Prostate gland (tissue), 2 donors: ENCODE data around the gene RASGRF2.

Experiments used
- POLR2A ChIP-seq: fragments of 450-650 bp; IDR thresholded peaks from one replicate; pipeline ENCODE4 v1.6.1; 2016; ENCODE audit warnings: antibody characterized with exemption, mild to moderate bottlenecking
- TF ChIP-seq, protein P1 (sequence below), 4 experiments: fragments of 200-600 bp in 2 of 4; fragments of 450-650 bp in 2 of 4; sonication (generic) in 2 of 4; IDR thresholded peaks; 1 replicate in 3 of 4; 2 replicates in 1 of 4; pipeline ENCODE4 v1.5.1; 2016 to 2019; ENCODE audit warnings: antibody characterized with exemption in 4 of 4, mild to moderate bottlenecking in 2 of 4, moderate library complexity in 2 of 4

GRCh38 chr5:81234299-81234698 lies 274.1 kb downstream of the RASGRF2 start:
- TF ChIP-seq, protein P1, sequence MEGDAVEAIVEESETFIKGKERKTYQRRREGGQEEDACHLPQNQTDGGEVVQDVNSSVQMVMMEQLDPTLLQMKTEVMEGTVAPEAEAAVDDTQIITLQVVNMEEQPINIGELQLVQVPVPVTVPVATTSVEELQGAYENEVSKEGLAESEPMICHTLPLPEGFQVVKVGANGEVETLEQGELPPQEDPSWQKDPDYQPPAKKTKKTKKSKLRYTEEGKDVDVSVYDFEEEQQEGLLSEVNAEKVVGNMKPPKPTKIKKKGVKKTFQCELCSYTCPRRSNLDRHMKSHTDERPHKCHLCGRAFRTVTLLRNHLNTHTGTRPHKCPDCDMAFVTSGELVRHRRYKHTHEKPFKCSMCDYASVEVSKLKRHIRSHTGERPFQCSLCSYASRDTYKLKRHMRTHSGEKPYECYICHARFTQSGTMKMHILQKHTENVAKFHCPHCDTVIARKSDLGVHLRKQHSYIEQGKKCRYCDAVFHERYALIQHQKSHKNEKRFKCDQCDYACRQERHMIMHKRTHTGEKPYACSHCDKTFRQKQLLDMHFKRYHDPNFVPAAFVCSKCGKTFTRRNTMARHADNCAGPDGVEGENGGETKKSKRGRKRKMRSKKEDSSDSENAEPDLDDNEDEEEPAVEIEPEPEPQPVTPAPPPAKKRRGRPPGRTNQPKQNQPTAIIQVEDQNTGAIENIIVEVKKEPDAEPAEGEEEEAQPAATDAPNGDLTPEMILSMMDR (IDR thresholded peaks at IDR 0.05), result no peak
- no peak for TF ChIP-seq POLR2A
